Putamen (tissue), 1 donor: ENCODE measurements around the gene C13orf46.
A peak's percentile ranks its signal among the peaks of the same experiment; 100 is the strongest.
"Not testable (repeated sequence)": the region's sequence is repeated elsewhere in the genome, so short reads cannot be mapped to it uniquely, and the experiment has no call there.

Source experiments
- DNase-seq: peaks from one replicate; pipeline ENCODE4 v3.0.0-alpha.2; 2016; ENCODE audit warnings: low spot score

Gene C13orf46

GRCh38 chr13:113991676-113992179, 17.9 kb upstream of the C13orf46 start:
- DNase-seq: no peak

GRCh38 chr13:113991191-113991669, 17.4 kb upstream of the C13orf46 start:
- peak; percentile 28 for DNase-seq

GRCh38 chr13:113990321-113990837, 16.5 kb upstream of the C13orf46 start:
- DNase-seq: no peak

GRCh38 chr13:113989585-113990300, 15.9 kb upstream of the C13orf46 start:
- no peak for DNase-seq

- not testable (repeated sequence) for DNase-seq
These were observed 15.0 kb upstream of the C13orf46 start for GRCh38 chr13:113988859-113989258.

- no peak for DNase-seq
These were observed 8.4 kb upstream of the C13orf46 start for GRCh38 chr13:113982296-113982661.

- DNase-seq: no peak
These were observed 7.9 kb upstream of the C13orf46 start for GRCh38 chr13:113981611-113982295.

- no peak for DNase-seq
These were observed 7.3 kb upstream of the C13orf46 start for GRCh38 chr13:113981194-113981605.

GRCh38 chr13:113980489-113981064, 6.7 kb upstream of the C13orf46 start:
- no peak for DNase-seq

- no peak for DNase-seq
These were observed 6.1 kb upstream of the C13orf46 start for GRCh38 chr13:113979791-113980471.

- DNase-seq: no peak
These were observed 5.0 kb upstream of the C13orf46 start for GRCh38 chr13:113978741-113979481.

GRCh38 chr13:113977976-113978375, 4.1 kb upstream of the C13orf46 start:
- DNase-seq: no peak

- no peak for DNase-seq
These were observed 3.1 kb upstream of the C13orf46 start for GRCh38 chr13:113976711-113977684.

- DNase-seq: no peak
These were observed 1.5 kb upstream of the C13orf46 start for GRCh38 chr13:113975416-113975815.

- no peak for DNase-seq
These were observed 717 bp upstream of the C13orf46 start for GRCh38 chr13:113974304-113975281.

GRCh38 chr13:113972451-113973217, 1.2 kb downstream of the C13orf46 start:
- no peak for DNase-seq

- DNase-seq: no peak
These were observed 2.2 kb downstream of the C13orf46 start for GRCh38 chr13:113971471-113972231.
